K562 (cell line): ENCODE results near the gene MON1A. TPM values are rescaled to one million over a fixed set of nuclear protein-coding genes. Genes with fewer than 3 reads are reported as not detected.
A peak's percentile ranks its signal among the peaks of the same experiment; 100 is the strongest.

Source experiments
- CBX1 ChIP-seq: sonication (generic); IDR thresholded peaks from 2 replicates; pipeline ENCODE4 v1.6.1; 2016; ENCODE audit warnings: antibody characterized with exemption, low read depth, mild to moderate bottlenecking
- CTCF ChIP-seq, 3 experiments: IDR thresholded peaks in 2 of 3; conservative IDR thresholded peaks in 1 of 3; 2 replicates each; pipeline ENCODE4 v1.5.1; 2011 to 2012; ENCODE audit warnings: low read length in 3 of 3, mild to moderate bottlenecking in 3 of 3, control low read depth in 2 of 3, improper control_type of control experiment in 1 of 3, inconsistent platforms in 1 of 3, low read depth in 1 of 3, mixed read lengths in 1 of 3, moderate library complexity in 1 of 3; ENCODE audit not compliant: insufficient read depth in 2 of 3
- NFIX ChIP-seq: fragments of 250-450 bp; sonication (Bioruptor Pico); IDR thresholded peaks from 2 replicates; pipeline ENCODE4 v1.4.0; 2020; ENCODE audit warnings: low read depth, mild to moderate bottlenecking, moderate library complexity
- RAD21 ChIP-seq, 2 experiments: fragments of 250-450 bp in 1 of 2; fragments of 450-650 bp in 1 of 2; sonication (Bioruptor Pico) in 1 of 2; formaldehyde crosslinking in 1 of 2; IDR thresholded peaks in 1 of 2; conservative IDR thresholded peaks in 1 of 2; 2 replicates each; pipeline versions ENCODE4 v1.4.0 to v1.8.0; 2020 to 2022; ENCODE audit warnings: mild to moderate bottlenecking in 2 of 2, moderate library complexity in 1 of 2
- RBM34 ChIP-seq: fragments of 200-400 bp; formaldehyde crosslinking; IDR thresholded peaks from 2 replicates; pipeline ENCODE4 v1.6.1; 2018; ENCODE audit warnings: low read length, borderline replicate concordance; ENCODE audit not compliant: insufficient read depth
- REST ChIP-seq, 2 experiments: fragments of 450-650 bp; formaldehyde crosslinking in 1 of 2; IDR thresholded peaks; 2 replicates each; pipeline versions ENCODE4 v1.4.0 to v1.6.1; 2014 to 2020; ENCODE audit warnings: mild to moderate bottlenecking in 2 of 2, borderline replicate concordance in 1 of 2, low read depth in 1 of 2
- SNIP1 ChIP-seq: fragments of 450-650 bp; IDR thresholded peaks from 2 replicates; pipeline ENCODE4 v1.7.1; 2017; ENCODE audit warnings: low read depth, mild to moderate bottlenecking
- ZNF318 ChIP-seq, 2 experiments: fragments of 450-650 bp; IDR thresholded peaks; 2 replicates each; pipeline ENCODE4 v1.6.1; 2016; ENCODE audit warnings: mild to moderate bottlenecking in 2 of 2, borderline replicate concordance in 1 of 2, low read depth in 1 of 2, moderate library complexity in 1 of 2
- polyA plus RNA-seq, 8 experiments: library from polyadenylated mRNA; depleted of rRNA in 4 of 8; stranded (reverse) in 5 of 8; unstranded in 3 of 8; fragments of >200 nt; fragmentation: Nextera tagmentation in 2 of 8; fragmentation: Illumina TruSeq in 1 of 8; extraction: Ambion mirVana in 2 of 8; extraction: Trizol in 1 of 8; gene quantifications; 2 replicates each; pipeline versions ENCODE4 v1.2.1 to v1.2.3, GENCODE V29; 2011 to 2014; ENCODE audit warnings: inconsistent platforms in 1 of 8, missing spikeins in 1 of 8
- total RNA-seq, 7 experiments: library from RNA; depleted of rRNA in 6 of 7; stranded (reverse); fragments of >200 nt in 6 of 7; fragmentation: Illumina TruSeq in 2 of 7; extraction: Trizol in 2 of 7; gene quantifications; 2 replicates each; pipeline versions ENCODE4 v1.2.1 to v1.2.3, GENCODE V29; 2011 to 2021; ENCODE audit warnings: low replicate concordance in 1 of 7

MON1A gene
- total and polyA plus RNA-seq, 9 of the 15 experiments (the other 6 are each of a cell fraction or from before 2014, with no cell fraction given) = 1.1 to 13.8 (median 6.8) TPM

- TF ChIP-seq CTCF (IDR thresholded peaks at IDR 0.05 in 2 of 3, conservative IDR thresholded peaks at IDR 0.05 in 1 of 3; ENCODE audit: insufficient read depth in 2 of 3, low read depth in 1 of 3, low read length in 3 of 3) (peak; percentile 58 to 63 (median 58)), RAD21 (CRISPR knock-in tag; conservative IDR thresholded peaks at IDR 0.05 in 1 of 2, IDR thresholded peaks at IDR 0.05 in 1 of 2) (peak in 1 of 2 experiments; percentile 53; a peak in 2 of 4 replicates), RBM34 (no peak), CBX1 (no peak), ZNF318 (IDR thresholded peaks at IDR 0.05; ENCODE audit: borderline replicate concordance in 1 of 2, low read depth in 1 of 2) (no peak), NFIX (CRISPR knock-in tag) (no peak), REST (IDR thresholded peaks at IDR 0.05; ENCODE audit: borderline replicate concordance) (peak; percentile 36; the same call in 1 of the 2 replicates), REST (CRISPR knock-in tag; IDR thresholded peaks at IDR 0.05; ENCODE audit: low read depth) (no peak), SNIP1 (no peak)
Measured at GRCh38 chr3:49899815-49900214, 29.8 kb downstream of the MON1A start (continued).
